HepG2 (cell line): ENCODE measurements around the gene WNT7B. TPM values are rescaled to one million over a fixed set of nuclear protein-coding genes. Genes with fewer than 3 reads are reported as not detected.
A peak's percentile ranks its signal among the peaks of the same experiment; 100 is the strongest.

Experiments used
- ATAC-seq: fragments of 200-7000 bp; cut with Tn5 transposase; 3 replicates; pipeline ENCODE4 v1.9.1; 2020; ENCODE audit warnings: mild to moderate bottlenecking, moderate library complexity
- BruUV-seq: library from RNA; stranded (reverse); fragments of 400-500 nt; replicated peaks from 2 replicates; lab custom pipeline; 2021; lab: Mats Ljungman, UMichigan
- CTCF ChIA-PET: fragments of 300-600 bp; formaldehyde crosslinking; extraction: SDS; loops from one replicate; lab custom pipeline; 2021; ENCODE audit warnings: low total read pairs, inconsistent platforms, low intra/inter-chr PET ratio; lab: Yijun Ruan, JAX
- POLR2A ChIA-PET: fragments of 350-600 bp; sonication (Branson Sonifier 250); formaldehyde crosslinking; loops from one replicate; lab custom pipeline; 2020; ENCODE audit warnings: antibody characterized with exemption, inconsistent platforms; lab: Yijun Ruan, JAX
- DNase-seq: peaks from one replicate; pipeline ENCODE4 v3.0.0-alpha.2; 2015; ENCODE audit warnings: low spot score
- FAIRE-seq: peaks from 3 replicates; lab custom pipeline; 2011; peaks lifted over from hg19 to GRCh38; lab: Jason Lieb, UNC
- H2AFZ ChIP-seq: one replicate; pipeline ENCODE4 v1.6.1; 2011; ENCODE audit warnings: low read length, inconsistent platforms
- H3K27ac ChIP-seq: fragments of 300-600 bp; 3 replicates; pipeline ENCODE4 v1.8.0; 2011; ENCODE audit warnings: mixed run types, mild to moderate bottlenecking, mixed read lengths, low read length, inconsistent platforms; ENCODE audit not compliant: insufficient read depth; ENCODE audit errors: extremely low read length
- H3K27me3 ChIP-seq, 2 experiments: fragments of 200-600 bp in 1 of 2; 2 replicates in 1 of 2; 3 replicates in 1 of 2; pipeline versions ENCODE4 v1.6.0 to v1.8.0; 2011; ENCODE audit warnings: low read length in 2 of 2, mild to moderate bottlenecking in 2 of 2, moderate library complexity in 2 of 2, inconsistent platforms in 1 of 2; ENCODE audit not compliant: insufficient read depth in 2 of 2, control insufficient read depth in 1 of 2
- H3K36me3 ChIP-seq, 2 experiments: fragments of 200-600 bp in 1 of 2; replicated peaks in 1 of 2; 2 replicates in 1 of 2; 3 replicates in 1 of 2; pipeline versions ENCODE4 v1.5.1 to v1.8.0; 2011; ENCODE audit warnings: low read length in 2 of 2, inconsistent platforms in 1 of 2; ENCODE audit not compliant: insufficient read depth in 2 of 2, control insufficient read depth in 1 of 2
- H3K4me1 ChIP-seq: 2 replicates; pipeline ENCODE4 v1.5.1; 2012; ENCODE audit warnings: low read length, inconsistent platforms; ENCODE audit not compliant: insufficient read depth
- H3K4me2 ChIP-seq: 2 replicates; pipeline ENCODE4 v1.6.0; 2011; ENCODE audit warnings: low read depth, low read length, inconsistent platforms
- H3K4me3 ChIP-seq, 3 experiments: fragments of 200-600 bp in 1 of 3; sonication (generic), shearing (Covaris generic) in 1 of 3; replicated peaks in 1 of 3; 2 replicates each; pipeline ENCODE4 v1.5.1; 2011 to 2016; ENCODE audit warnings: low read length in 3 of 3, inconsistent platforms in 2 of 3, low read depth in 2 of 3, mild to moderate bottlenecking in 2 of 3, control low read depth in 1 of 3, mixed read lengths in 1 of 3; ENCODE audit not compliant: insufficient read depth in 1 of 3
- H3K79me2 ChIP-seq: one replicate; pipeline ENCODE4 v1.6.1; 2011; ENCODE audit warnings: low read length, inconsistent platforms; ENCODE audit not compliant: insufficient read depth
- H3K9ac ChIP-seq: 2 replicates; pipeline ENCODE4 v1.6.0; 2011; ENCODE audit warnings: mild to moderate bottlenecking, low read depth, low read length, inconsistent platforms; ENCODE audit not compliant: insufficient read depth
- H3K9me3 ChIP-seq: 2 replicates; pipeline ENCODE4 v1.5.1; 2012; ENCODE audit warnings: mild to moderate bottlenecking, low read length
- H4K20me1 ChIP-seq: 2 replicates; pipeline ENCODE4 v1.6.0; 2011; ENCODE audit warnings: inconsistent platforms, mild to moderate bottlenecking, low read length, moderate library complexity; ENCODE audit not compliant: insufficient read depth
- DR1 ChIP-seq: sonication (generic); formaldehyde crosslinking; IDR thresholded peaks from 2 replicates; pipeline ENCODE4 v1.8.0; 2021; ENCODE audit warnings: mild to moderate bottlenecking, missing genetic modification reagents, inconsistent platforms
- FOSL2 ChIP-seq: sonication (generic); formaldehyde crosslinking; IDR thresholded peaks from 2 replicates; pipeline ENCODE4 v1.4.0; 2020; ENCODE audit warnings: missing genetic modification reagents
- IRX3 ChIP-seq: sonication (generic); formaldehyde crosslinking; IDR thresholded peaks from 2 replicates; pipeline ENCODE4 v1.8.1; 2023; ENCODE audit warnings: mild to moderate bottlenecking, low read depth, missing genetic modification reagents, borderline replicate concordance
- KDM1A ChIP-seq: IDR thresholded peaks from 2 replicates; pipeline ENCODE4 v1.6.1; 2016; ENCODE audit warnings: missing compliant biosample characterization
- NCOA2 ChIP-seq: sonication (generic); formaldehyde crosslinking; IDR thresholded peaks from 2 replicates; pipeline ENCODE4 v1.8.0; 2022; ENCODE audit warnings: inconsistent platforms
- PATZ1 ChIP-seq: sonication (generic); formaldehyde crosslinking; IDR thresholded peaks from 2 replicates; pipeline ENCODE4 v1.4.0; 2020; ENCODE audit warnings: missing genetic modification reagents
- RBFOX2 ChIP-seq: fragments of 200-400 bp; formaldehyde crosslinking; IDR thresholded peaks from 2 replicates; pipeline ENCODE4 v1.6.1; 2017; ENCODE audit warnings: low read depth, mild to moderate bottlenecking, low read length
- SNRNP70 ChIP-seq: fragments of 200-400 bp; formaldehyde crosslinking; IDR thresholded peaks from 2 replicates; pipeline ENCODE4 v1.6.1; 2017; ENCODE audit warnings: mild to moderate bottlenecking, low read depth, low read length, moderate library complexity
- TCF12 ChIP-seq, 2 experiments: fragments of 450-650 bp in 1 of 2; sonication (generic) in 1 of 2; formaldehyde crosslinking in 1 of 2; IDR thresholded peaks; 2 replicates each; pipeline versions ENCODE4 v1.6.1 to v1.8.0; 2017 to 2022; ENCODE audit warnings: antibody characterized with exemption in 1 of 2, mild to moderate bottlenecking in 1 of 2, missing genetic modification reagents in 1 of 2, moderate library complexity in 1 of 2
- XRCC5 ChIP-seq: fragments of 200-400 bp; formaldehyde crosslinking; optimal IDR thresholded peaks from 2 replicates; pipeline ENCODE3; 2017; ENCODE audit warnings: mild to moderate bottlenecking, low read length
- ZFP82 ChIP-seq: sonication (generic); formaldehyde crosslinking; IDR thresholded peaks from 2 replicates; pipeline ENCODE4 v1.5.1; 2020; ENCODE audit warnings: mild to moderate bottlenecking, missing genetic modification reagents, borderline replicate concordance
- ZNF274 ChIP-seq: sonication (generic); formaldehyde crosslinking; IDR thresholded peaks from 2 replicates; pipeline ENCODE4 v1.5.1; 2020; ENCODE audit warnings: mild to moderate bottlenecking, missing genetic modification reagents
- ZNF292 ChIP-seq: sonication (generic); formaldehyde crosslinking; IDR thresholded peaks from 2 replicates; pipeline ENCODE4 v1.8.1; 2022; ENCODE audit warnings: mild to moderate bottlenecking, low read depth, missing genetic modification reagents, borderline replicate concordance
- ZNF619 ChIP-seq: sonication (generic); formaldehyde crosslinking; IDR thresholded peaks from 2 replicates; pipeline ENCODE4 v1.4.0; 2020; ENCODE audit warnings: mild to moderate bottlenecking, missing genetic modification reagents
- ZNF652 ChIP-seq: IDR thresholded peaks from 2 replicates; pipeline ENCODE4 v1.6.1; 2016; ENCODE audit warnings: low read depth, borderline replicate concordance
- ZNF772 ChIP-seq: sonication (generic); formaldehyde crosslinking; IDR thresholded peaks from 2 replicates; pipeline ENCODE4 v1.5.0; 2020; ENCODE audit warnings: mild to moderate bottlenecking, missing genetic modification reagents
- ZNF792 ChIP-seq: IDR thresholded peaks from 2 replicates; pipeline ENCODE4 v1.6.1; 2016
- WGBS: methylation state at CpG from one replicate; pipeline ENCODE4 v1.1.6; 2017; ENCODE audit warnings: low lambda C conversion rate; 5-methylcytosine and 5-hydroxymethylcytosine counted together
- in situ Hi-C: cut with HindIII; loops from 2 replicates; pipeline ENCODE4 v1.10.0; 2017; ENCODE audit warnings: low pct_unique_long_range_greater_than_20kb; ENCODE audit not compliant: extremely low pct_ligation_motif_present
- intact Hi-C: fragments of 100-400 bp; cut with micrococcal nuclease; formaldehyde crosslinking; loops from one replicate; pipeline ENCODE4 v1.10.0; 2022; ENCODE audit not compliant: unreplicated experiment
- polyA plus RNA-seq, 8 experiments: library from polyadenylated mRNA; depleted of rRNA in 3 of 8; stranded (reverse) in 7 of 8; unstranded in 1 of 8; fragments of >200 nt; fragmentation: Illumina TruSeq in 4 of 8; extraction: Trizol in 4 of 8; gene quantifications; 2 replicates each; pipeline versions ENCODE4 v1.2.1 to v1.2.3, GENCODE V29; 2011 to 2016; ENCODE audit warnings: low read depth in 4 of 8, missing spikeins in 1 of 8, mixed read lengths in 1 of 8; ENCODE audit not compliant: insufficient read depth in 1 of 8
- total RNA-seq, 5 experiments: library from RNA; depleted of rRNA; stranded (reverse); fragments of >200 nt; fragmentation: Illumina TruSeq; extraction: Trizol; gene quantifications; 2 replicates each; pipeline ENCODE4 v1.2.3, GENCODE V29; 2016; ENCODE audit warnings: low read depth in 1 of 5

WNT7B gene
- total and polyA plus RNA-seq, 2 of the 13 experiments (the other 11 are each of a cell fraction or from before 2014, with no cell fraction given): 0.09 TPM; not detected in 1

GRCh38 chr22:45968003-45968650 is 8.8 kb downstream of the WNT7B start:
- Histone ChIP-seq H3K4me1 (peaks cover 40% of the 10 kb centered on the region), H2AFZ (no peak overlapping the region), H3K27ac (no peak overlapping the region), H3K9me3 (no peaks in the 10 kb centered on the region), H3K9ac (no peak overlapping the region), H4K20me1 (0 out of 2 replicates have a peak, but pooled peaks cover 5% of the 10 kb centered on the region), H3K27me3 (peaks cover 23 to 92% of the 10 kb centered on the region in 2 experiments), H3K4me2 (no peak overlapping the region), H3K79me2 (no peaks in the 10 kb centered on the region), H3K36me3 (no peaks in the 10 kb centered on the region), H3K4me3 (no peak overlapping the region)
- CTCF ChIA-PET: no interaction called here
- TF ChIP-seq XRCC5: peak; percentile 14
- TF ChIP-seq TCF12 (IDR thresholded peaks at IDR 0.05): no peak
- no peak for TF ChIP-seq TCF12 (CRISPR knock-in tag; IDR thresholded peaks at IDR 0.05)
- peak; percentile 22; the same call in 1 of the 2 replicates for TF ChIP-seq FOSL2 (CRISPR knock-in tag)
- in situ Hi-C loops (no loop called here), intact Hi-C loops (loop anchor here (2.0 to 5.0 kb wide), 2 partner anchors 321 to 389 kb away; no protein-coding TSS in a partner anchor)
- ATAC-seq (no peak; the same call in 2 of the 3 replicates), DNase-seq (no peak), FAIRE-seq (no peak)
- 7% methylated on average over 4 of the region's 10 CpGs for WGBS
- POLR2A ChIA-PET: no interaction called here
- no TSS peak for BruUV-seq

GRCh38 chr22:45966895-45967365 is 10.0 kb downstream of the WNT7B start:
- no peak overlapping the region for H2AFZ ChIP-seq
- 0 out of 2 replicates have a peak, but pooled peaks cover 5% of the 10 kb centered on the region for H4K20me1 ChIP-seq
- peak; percentile 14 for ATAC-seq
- in situ Hi-C loops (no loop called here), intact Hi-C loops (loop anchor here (5.0 kb wide), 1 partner anchor 320 kb away; no protein-coding TSS in a partner anchor)
- H3K4me3 ChIP-seq: peak overlapping the region in 1 of 3 experiments; percentile 28; a peak in 1 of 6 replicates
- BruUV-seq: no TSS peak
- H3K36me3 ChIP-seq: no peaks in the 10 kb centered on the region
- peak; percentile 36 for DNase-seq
- 0% methylated on average over 5 of the region's 17 CpGs for WGBS
- peaks cover 40% of the 10 kb centered on the region for H3K4me1 ChIP-seq
- no peaks in the 10 kb centered on the region for H3K79me2 ChIP-seq
- peak overlapping the region; percentile 43 for H3K4me2 ChIP-seq
- H3K27me3 ChIP-seq: peaks cover 18 to 93% of the 10 kb centered on the region in 2 experiments
- POLR2A ChIA-PET: interaction anchor here (0.6 kb wide), 1 partner anchor 361 kb away, joined by 3 read pairs; no protein-coding TSS in a partner anchor
- H3K9ac ChIP-seq: no peak overlapping the region
- H3K9me3 ChIP-seq: no peaks in the 10 kb centered on the region
- CTCF ChIA-PET: no interaction called here
- no peak overlapping the region for H3K27ac ChIP-seq
- no peak for FAIRE-seq
- TF ChIP-seq ZNF792 (CRISPR knock-in tag): no peak
- TF ChIP-seq ZNF619: no peak
- TF ChIP-seq RBFOX2: no peak
- TF ChIP-seq DR1 (CRISPR knock-in tag): no peak
- TF ChIP-seq ZFP82 (CRISPR knock-in tag): no peak
- no peak for TF ChIP-seq ZNF274
- no peak for TF ChIP-seq ZNF292
- peak; percentile 57; the same call in 1 of the 2 replicates for TF ChIP-seq KDM1A
- TF ChIP-seq ZNF772: no peak
- no peak for TF ChIP-seq ZNF652
- TF ChIP-seq XRCC5: peak; percentile 60
- TF ChIP-seq IRX3 (CRISPR knock-in tag): no peak
- TF ChIP-seq PATZ1 (CRISPR knock-in tag): peak; percentile 90
- TF ChIP-seq SNRNP70: no peak
- no peak for TF ChIP-seq NCOA2 (CRISPR knock-in tag)
